Dendritic cell treated with granulocyte-macrophage colony-stimulating factor and Interleukin-4, amounts not matched to agents 40 ng/mL and 50 ng/mL, for 4 days (primary cell): ENCODE results near the gene SOX30.

ENCODE experiments used
- H3K27ac Mint-ChIP-seq: one replicate; pipeline ENCODE4 v1.8.0; 2022; ENCODE audit warnings: mild to moderate bottlenecking, mixed read lengths
- H3K27me3 Mint-ChIP-seq: one replicate; pipeline ENCODE4 v1.8.0; 2022; ENCODE audit warnings: mild to moderate bottlenecking, mixed read lengths
- H3K36me3 Mint-ChIP-seq: one replicate; pipeline ENCODE4 v1.8.0; 2022; ENCODE audit warnings: low read depth, mixed read lengths
- H3K4me1 Mint-ChIP-seq: one replicate; pipeline ENCODE4 v1.8.0; 2022; ENCODE audit warnings: low read depth, mixed read lengths
- H3K4me3 Mint-ChIP-seq: one replicate; pipeline ENCODE4 v1.8.0; 2022; ENCODE audit warnings: mild to moderate bottlenecking, moderate library complexity, mixed read lengths
- H3K9me3 Mint-ChIP-seq: one replicate; pipeline ENCODE4 v1.8.0; 2022; ENCODE audit warnings: mixed read lengths
- intact Hi-C: fragments of 100-400 bp; cut with micrococcal nuclease; formaldehyde crosslinking; loops from one replicate; pipeline ENCODE4 v1.15.0; 2022

Gene SOX30

GRCh38 chr5:157607371-157608161, 44.7 kb downstream of the SOX30 start:
- Mint-ChIP-seq H3K4me1 (peaks cover 59% of the 10 kb centered on the region), H3K27me3 (no peaks in the 10 kb centered on the region), H3K27ac (peak overlapping the region; percentile 55), H3K36me3 (no peaks in the 10 kb centered on the region), H3K4me3 (no peak overlapping the region), H3K9me3 (no peaks in the 10 kb centered on the region)
- intact Hi-C loops: loop anchor here (5.0 to 10.0 kb wide), 2 partner anchors 35 to 57 kb away; no protein-coding TSS in a partner anchor

GRCh38 chr5:157606046-157606445, 46.2 kb downstream of the SOX30 start:
- no peaks in the 10 kb centered on the region for H3K9me3 Mint-ChIP-seq
- H3K36me3 Mint-ChIP-seq: no peaks in the 10 kb centered on the region
- intact Hi-C loops: loop anchor here (5.0 to 10.0 kb wide), 2 partner anchors 34 to 59 kb away; no protein-coding TSS in a partner anchor
- H3K27ac Mint-ChIP-seq: no peak overlapping the region
- no peak overlapping the region for H3K4me3 Mint-ChIP-seq
- peaks cover 51% of the 10 kb centered on the region for H3K4me1 Mint-ChIP-seq
- H3K27me3 Mint-ChIP-seq: no peaks in the 10 kb centered on the region

- intact Hi-C loops: loop anchor here (10.0 kb wide), 1 partner anchor 61 kb away; no protein-coding TSS in a partner anchor
- H3K9me3 Mint-ChIP-seq: no peaks in the 10 kb centered on the region
- H3K4me1 Mint-ChIP-seq: peaks cover 67% of the 10 kb centered on the region
- H3K4me3 Mint-ChIP-seq: no peak overlapping the region
- no peaks in the 10 kb centered on the region for H3K27me3 Mint-ChIP-seq
- H3K27ac Mint-ChIP-seq: peak overlapping the region; percentile 64
- H3K36me3 Mint-ChIP-seq: no peaks in the 10 kb centered on the region
These were observed 48.7 kb downstream of the SOX30 start for GRCh38 chr5:157603333-157604190.

- no peak overlapping the region for H3K4me3 Mint-ChIP-seq
- intact Hi-C loops: loop anchor here (10.0 kb wide), 1 partner anchor 62 kb away; no protein-coding TSS in a partner anchor
These were observed 49.7 kb downstream of the SOX30 start for GRCh38 chr5:157602505-157602904.

GRCh38 chr5:157600252-157600651, 52.0 kb downstream of the SOX30 start:
- Mint-ChIP-seq H3K9me3 (no peaks in the 10 kb centered on the region), H3K36me3 (no peaks in the 10 kb centered on the region), H3K4me1 (peaks cover 77% of the 10 kb centered on the region), H3K4me3 (no peak overlapping the region), H3K27me3 (no peaks in the 10 kb centered on the region), H3K27ac (peak overlapping the region; percentile 74)
- intact Hi-C loops: loop anchor here (10.0 kb wide), 1 partner anchor 65 kb away; no protein-coding TSS in a partner anchor

More at GRCh38 chr5:157602505-157602904, 49.7 kb downstream of the SOX30 start:
- H3K27me3 Mint-ChIP-seq: no peaks in the 10 kb centered on the region
- peaks cover 66% of the 10 kb centered on the region for H3K4me1 Mint-ChIP-seq
- no peaks in the 10 kb centered on the region for H3K36me3 Mint-ChIP-seq
- H3K9me3 Mint-ChIP-seq: no peaks in the 10 kb centered on the region
- H3K27ac Mint-ChIP-seq: peak overlapping the region; percentile 64

GRCh38 chr5:157599565-157599964, 52.7 kb downstream of the SOX30 start:
- Mint-ChIP-seq H3K9me3 (no peaks in the 10 kb centered on the region), H3K27ac (peak overlapping the region; percentile 74), H3K27me3 (no peaks in the 10 kb centered on the region), H3K4me3 (no peak overlapping the region), H3K4me1 (peaks cover 84% of the 10 kb centered on the region), H3K36me3 (no peaks in the 10 kb centered on the region)
- intact Hi-C loops: no loop called here

- no peaks in the 10 kb centered on the region for H3K9me3 Mint-ChIP-seq
- intact Hi-C loops: no loop called here
- H3K27me3 Mint-ChIP-seq: no peaks in the 10 kb centered on the region
- no peaks in the 10 kb centered on the region for H3K36me3 Mint-ChIP-seq
- peaks cover 84% of the 10 kb centered on the region for H3K4me1 Mint-ChIP-seq
- no peak overlapping the region for H3K4me3 Mint-ChIP-seq
- peak overlapping the region; percentile 80 for H3K27ac Mint-ChIP-seq
These were observed 53.8 kb downstream of the SOX30 start for GRCh38 chr5:157598350-157598936.

GRCh38 chr5:157597277-157597676, 55.0 kb downstream of the SOX30 start:
- H3K27ac Mint-ChIP-seq: peak overlapping the region; percentile 80
- no peaks in the 10 kb centered on the region for H3K9me3 Mint-ChIP-seq
- H3K27me3 Mint-ChIP-seq: no peaks in the 10 kb centered on the region
- H3K36me3 Mint-ChIP-seq: no peaks in the 10 kb centered on the region
- intact Hi-C loops: loop anchor here (2.0 kb wide), 1 partner anchor 14 kb away; no protein-coding TSS in a partner anchor
- H3K4me3 Mint-ChIP-seq: no peak overlapping the region
- peaks cover 84% of the 10 kb centered on the region for H3K4me1 Mint-ChIP-seq

- no peaks in the 10 kb centered on the region for H3K9me3 Mint-ChIP-seq
- peaks cover 90% of the 10 kb centered on the region for H3K4me1 Mint-ChIP-seq
- intact Hi-C loops: loop anchor here (2.0 kb wide), 1 partner anchor 14 kb away; no protein-coding TSS in a partner anchor
- H3K36me3 Mint-ChIP-seq: no peaks in the 10 kb centered on the region
- peaks cover 2% of the 10 kb centered on the region for H3K27me3 Mint-ChIP-seq
- peak overlapping the region; percentile 80 for H3K27ac Mint-ChIP-seq
- H3K4me3 Mint-ChIP-seq: no peak overlapping the region
These were observed 55.8 kb downstream of the SOX30 start for GRCh38 chr5:157596487-157596886.

GRCh38 chr5:157594675-157595459, 57.4 kb downstream of the SOX30 start:
- Mint-ChIP-seq H3K27ac (peak overlapping the region; percentile 80), H3K4me3 (no peak overlapping the region), H3K9me3 (no peaks in the 10 kb centered on the region), H3K4me1 (peaks cover 76% of the 10 kb centered on the region), H3K36me3 (no peaks in the 10 kb centered on the region), H3K27me3 (peaks cover 2% of the 10 kb centered on the region)
- intact Hi-C loops: no loop called here

- Mint-ChIP-seq H3K9me3 (no peaks in the 10 kb centered on the region), H3K27ac (peak overlapping the region; percentile 80), H3K4me1 (peaks cover 73% of the 10 kb centered on the region), H3K36me3 (no peaks in the 10 kb centered on the region), H3K4me3 (no peak overlapping the region), H3K27me3 (peaks cover 2% of the 10 kb centered on the region)
- intact Hi-C loops: no loop called here
These were observed 58.0 kb downstream of the SOX30 start for GRCh38 chr5:157594257-157594656.

GRCh38 chr5:157593052-157593757, 59.0 kb downstream of the SOX30 start:
- Mint-ChIP-seq H3K27ac (peak overlapping the region; percentile 81), H3K4me3 (no peak overlapping the region), H3K27me3 (peaks cover 2% of the 10 kb centered on the region), H3K4me1 (peaks cover 63% of the 10 kb centered on the region), H3K9me3 (no peaks in the 10 kb centered on the region), H3K36me3 (no peaks in the 10 kb centered on the region)
- intact Hi-C loops: no loop called here
